ENCODE data around the gene INPP5A. TPM values are rescaled to one million over a fixed set of nuclear protein-coding genes. Genes with fewer than 3 reads are reported as not detected.
"Not testable (repeated sequence)": the region's sequence is repeated elsewhere in the genome, so short reads cannot be mapped to it uniquely, and the experiment has no call there.

Gene INPP5A
- total RNA-seq, 1 donor from 2014 or later: 105 TPM

- no peak for TF ChIP-seq CTCF (IDR thresholded peaks at IDR 0.05; ENCODE audit: borderline replicate concordance)
- no peak overlapping the region for H3K4me3 ChIP-seq
- no peak for DNase-seq
- no peaks in the 10 kb centered on the region for H3K9me3 ChIP-seq (replicated peaks)
- H3K36me3 ChIP-seq: no peaks in the 10 kb centered on the region
- peaks cover 84% of the 10 kb centered on the region for H3K27me3 ChIP-seq (ENCODE audit: low read depth)
- H3K27ac ChIP-seq (replicated peaks): no peak overlapping the region
- H3K4me1 ChIP-seq: peaks cover 5% of the 10 kb centered on the region
- intact Hi-C loops (cut with micrococcal nuclease): no loop called here
These were observed 255.6 kb downstream of the INPP5A start for GRCh38 chr10:132793213-132793612.

GRCh38 chr10:132793871-132794849, 256.6 kb downstream of the INPP5A start:
- TF ChIP-seq CTCF (IDR thresholded peaks at IDR 0.05; ENCODE audit: borderline replicate concordance): no peak
- intact Hi-C loops (cut with micrococcal nuclease): no loop called here
- no peaks in the 10 kb centered on the region for H3K36me3 ChIP-seq

GRCh38 chr10:132796846-132797245, 259.3 kb downstream of the INPP5A start:
- Histone ChIP-seq H3K4me3 (no peak overlapping the region), H3K27me3 (ENCODE audit: low read depth) (peaks cover 52% of the 10 kb centered on the region), H3K9me3 (replicated peaks) (peaks cover 3% of the 10 kb centered on the region), H3K4me1 (no peaks in the 10 kb centered on the region), H3K36me3 (no peaks in the 10 kb centered on the region), H3K27ac (replicated peaks) (no peak overlapping the region)
- no peak for DNase-seq
- no peak for TF ChIP-seq CTCF (IDR thresholded peaks at IDR 0.05; ENCODE audit: borderline replicate concordance)
- intact Hi-C loops (cut with micrococcal nuclease): no loop called here

More at GRCh38 chr10:132793871-132794849, 256.6 kb downstream of the INPP5A start:
- Histone ChIP-seq H3K9me3 (replicated peaks) (no peaks in the 10 kb centered on the region), H3K4me1 (no peaks in the 10 kb centered on the region), H3K27ac (replicated peaks) (no peak overlapping the region), H3K27me3 (ENCODE audit: low read depth) (peaks cover 75% of the 10 kb centered on the region), H3K4me3 (no peak overlapping the region)
- no peak for DNase-seq

GRCh38 chr10:132797986-132798385, 260.4 kb downstream of the INPP5A start:
- peaks cover 56% of the 10 kb centered on the region for H3K27me3 ChIP-seq (ENCODE audit: low read depth)
- DNase-seq; H3K4me1 ChIP-seq; H3K36me3 ChIP-seq; H3K4me3 ChIP-seq; intact Hi-C loops (cut with micrococcal nuclease); H3K27ac ChIP-seq (replicated peaks); H3K9me3 ChIP-seq (replicated peaks): not testable (repeated sequence)

GRCh38 chr10:132798403-132798802, 260.8 kb downstream of the INPP5A start:
- intact Hi-C loops (cut with micrococcal nuclease): no loop called here
- Histone ChIP-seq H3K36me3 (no peaks in the 10 kb centered on the region), H3K27ac (replicated peaks) (no peak overlapping the region), H3K9me3 (replicated peaks) (peaks cover 6% of the 10 kb centered on the region), H3K4me1 (no peaks in the 10 kb centered on the region), H3K27me3 (ENCODE audit: low read depth) (peaks cover 56% of the 10 kb centered on the region), H3K4me3 (no peak overlapping the region)
- DNase-seq: no peak
- no peak for TF ChIP-seq CTCF (IDR thresholded peaks at IDR 0.05; ENCODE audit: borderline replicate concordance)

GRCh38 chr10:132798876-132799275, 261.3 kb downstream of the INPP5A start:
- no peak overlapping the region for H3K4me3 ChIP-seq
- no peak for TF ChIP-seq CTCF (IDR thresholded peaks at IDR 0.05; ENCODE audit: borderline replicate concordance)
- H3K4me1 ChIP-seq: no peaks in the 10 kb centered on the region
- intact Hi-C loops (cut with micrococcal nuclease): no loop called here
- H3K36me3 ChIP-seq: no peaks in the 10 kb centered on the region
- H3K27me3 ChIP-seq (ENCODE audit: low read depth): peaks cover 56% of the 10 kb centered on the region
- no peak for DNase-seq
- H3K27ac ChIP-seq (replicated peaks): no peak overlapping the region
- peaks cover 6% of the 10 kb centered on the region for H3K9me3 ChIP-seq (replicated peaks)

All from left ventricle myocardium inferior (tissue), 1 donor.